Measurements from ENCODE around the gene TTYH3.

The TTYH3 gene

DNA sequence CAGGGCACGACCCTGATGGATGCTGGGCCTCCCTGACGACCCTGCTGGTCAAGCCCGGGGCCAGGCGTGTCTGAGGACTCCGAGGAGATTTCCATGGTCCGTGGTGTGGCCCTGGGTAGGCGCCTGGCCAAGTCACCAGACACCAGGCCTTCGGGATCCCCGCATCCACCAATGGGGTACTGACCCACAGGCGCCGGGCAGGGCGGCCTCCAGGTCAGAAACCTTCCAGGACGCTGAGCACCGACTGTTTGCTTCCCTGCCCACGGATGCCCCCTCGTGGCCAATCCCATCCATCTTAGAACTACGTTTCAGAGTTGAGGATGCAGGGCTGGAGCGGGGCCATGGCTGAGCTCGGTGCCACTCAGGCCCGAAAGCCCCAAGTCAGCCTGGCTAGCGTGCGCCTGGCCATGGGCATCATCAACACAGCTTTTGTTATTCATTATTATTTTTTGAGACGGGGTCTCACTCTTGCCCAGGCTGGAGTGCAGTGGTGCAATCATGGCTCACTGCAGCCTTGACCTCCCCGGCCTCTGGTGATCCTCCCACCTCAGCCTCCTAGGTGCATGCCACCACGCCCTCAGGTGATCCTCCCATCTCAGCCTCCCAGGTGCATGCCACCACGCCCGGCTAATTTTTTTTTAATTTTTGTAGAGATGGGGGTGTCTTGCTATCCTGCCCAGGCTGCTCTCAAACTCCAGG, 49.2 kb downstream of the TTYH3 start:
- Histone ChIP-seq H3K9ac (ENCODE audit: low read length) (no peak overlapping the region), H3K27me3 (ENCODE audit: control insufficient read depth in 1 of 2, insufficient read depth in 2 of 2, low read length in 2 of 2) (peaks cover 0 to 39% of the 10 kb centered on the region in 2 donors), H3K27ac (ENCODE audit: low read depth, low read length) (no peak overlapping the region), H3K4me3 (ENCODE audit: low read depth in 1 of 2, low read length in 2 of 2) (no peak overlapping the region), H3K9me3 (ENCODE audit: low read length) (no peaks in the 10 kb centered on the region), H3K4me1 (ENCODE audit: insufficient read depth, low read length) (no peaks in the 10 kb centered on the region), H3K36me3 (ENCODE audit: insufficient read depth, low read length) (no peaks in the 10 kb centered on the region)

DNA sequence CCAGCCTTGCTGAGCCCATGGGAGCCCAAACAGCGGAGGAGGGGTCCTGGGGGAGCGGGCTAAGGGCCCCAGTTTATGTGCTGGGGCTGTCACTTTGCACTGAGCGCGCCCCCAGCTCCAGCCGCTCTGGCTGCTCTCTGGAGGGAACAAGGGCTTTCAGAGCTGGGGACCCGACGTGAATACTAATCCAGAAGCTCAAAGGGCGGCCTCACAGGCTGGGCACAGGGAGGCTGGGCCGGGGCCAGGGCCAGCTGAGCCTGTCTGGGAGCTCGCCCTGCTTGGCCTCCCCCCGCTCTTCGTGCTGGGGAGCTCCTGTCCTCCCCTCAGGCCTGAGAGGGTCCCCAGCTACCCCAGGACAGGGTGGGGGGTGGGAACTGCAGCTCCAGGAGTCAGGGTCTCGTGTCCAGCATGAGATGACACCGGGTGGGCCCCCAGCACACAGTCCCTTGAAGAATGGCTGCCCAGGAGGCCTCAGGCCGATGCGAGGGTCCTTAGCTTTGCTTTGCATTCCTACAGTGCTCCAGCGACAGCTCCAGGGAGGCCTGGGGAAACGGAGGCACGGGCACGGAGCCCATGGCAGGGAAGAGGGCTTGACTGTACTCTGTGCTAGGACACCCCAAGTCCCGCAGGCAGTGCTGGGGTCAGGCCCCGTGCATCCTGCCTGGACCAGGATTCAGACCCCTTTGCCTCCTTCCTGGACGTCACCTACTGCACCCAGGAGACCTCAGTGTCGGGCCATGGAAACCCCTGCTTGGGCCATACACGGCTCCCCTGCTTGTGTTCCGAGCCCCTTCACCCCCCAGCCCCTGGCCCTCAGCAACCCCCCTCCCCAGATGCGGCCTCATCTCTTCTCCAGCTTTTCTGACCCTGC, 50.4 kb downstream of the TTYH3 start:
- Histone ChIP-seq H3K4me3 (ENCODE audit: low read depth in 1 of 2, low read length in 2 of 2) (no peak overlapping the region), H3K36me3 (ENCODE audit: insufficient read depth, low read length) (no peaks in the 10 kb centered on the region), H3K27ac (ENCODE audit: low read depth, low read length) (no peak overlapping the region), H3K9ac (ENCODE audit: low read length) (no peak overlapping the region), H3K27me3 (ENCODE audit: control insufficient read depth in 1 of 2, insufficient read depth in 2 of 2, low read length in 2 of 2) (peaks cover 2 to 51% of the 10 kb centered on the region in 2 donors), H3K9me3 (ENCODE audit: low read length) (no peaks in the 10 kb centered on the region), H3K4me1 (ENCODE audit: insufficient read depth, low read length) (no peaks in the 10 kb centered on the region)

DNA sequence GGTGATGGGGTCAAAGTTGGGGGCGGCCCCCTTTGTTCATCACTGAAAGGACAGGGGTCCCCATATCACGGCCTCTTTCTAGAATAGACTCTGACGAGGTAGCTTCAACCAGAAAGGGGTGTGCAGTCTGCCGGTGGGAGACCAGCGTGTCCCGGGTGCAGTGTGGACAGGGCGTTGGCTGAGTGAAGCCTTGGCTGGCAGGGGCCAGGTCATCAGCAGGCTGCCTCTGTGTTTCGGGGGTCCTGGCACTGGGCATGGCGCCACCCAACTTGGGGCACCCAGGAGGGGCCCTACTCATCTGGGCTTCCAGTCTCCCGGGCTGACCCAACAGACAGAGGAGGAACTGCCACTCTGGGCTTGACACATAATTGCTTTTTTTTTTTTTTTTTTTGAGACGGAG, 52.7 kb downstream of the TTYH3 start:
- Histone ChIP-seq H3K4me1 (ENCODE audit: insufficient read depth, low read length) (peaks cover 4% of the 10 kb centered on the region), H3K4me3 (ENCODE audit: low read depth in 1 of 2, low read length in 2 of 2) (no peak overlapping the region), H3K36me3 (ENCODE audit: insufficient read depth, low read length) (no peaks in the 10 kb centered on the region), H3K27ac (ENCODE audit: low read depth, low read length) (no peak overlapping the region), H3K9ac (ENCODE audit: low read length) (no peak overlapping the region), H3K9me3 (ENCODE audit: low read length) (no peaks in the 10 kb centered on the region), H3K27me3 (ENCODE audit: control insufficient read depth in 1 of 2, insufficient read depth in 2 of 2, low read length in 2 of 2) (peaks cover 8 to 70% of the 10 kb centered on the region in 2 donors)

DNA sequence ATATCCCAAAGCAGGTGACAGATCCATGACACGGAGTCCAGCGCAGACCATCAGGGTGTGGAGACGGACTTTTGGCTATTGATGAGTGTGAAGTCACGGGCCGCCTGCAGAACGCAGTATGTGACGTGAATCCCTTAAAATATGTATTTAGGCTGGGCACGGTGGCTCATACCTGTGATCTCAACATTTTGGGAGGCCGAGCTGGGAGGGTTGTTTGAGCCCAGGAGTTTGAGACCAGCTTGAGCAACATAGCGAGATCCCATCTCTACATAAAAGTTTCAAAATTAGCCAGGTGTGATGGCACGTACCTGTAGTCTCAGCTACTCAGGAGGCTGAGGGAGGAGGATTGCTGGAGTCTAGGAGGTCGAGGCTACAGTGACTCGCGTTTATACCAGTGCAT, 54.3 kb downstream of the TTYH3 start:
- H3K27ac ChIP-seq (ENCODE audit: low read depth, low read length): no peak overlapping the region
- no peak overlapping the region for H3K9ac ChIP-seq (ENCODE audit: low read length)
- no peak overlapping the region for H3K4me3 ChIP-seq (ENCODE audit: low read depth in 1 of 2, low read length in 2 of 2)
- no peaks in the 10 kb centered on the region for H3K36me3 ChIP-seq (ENCODE audit: insufficient read depth, low read length)
- peaks cover 8 to 58% of the 10 kb centered on the region in 2 donors for H3K27me3 ChIP-seq (ENCODE audit: control insufficient read depth in 1 of 2, insufficient read depth in 2 of 2, low read length in 2 of 2)
- no peaks in the 10 kb centered on the region for H3K9me3 ChIP-seq (ENCODE audit: low read length)
- H3K4me1 ChIP-seq (ENCODE audit: insufficient read depth, low read length): peaks cover 4% of the 10 kb centered on the region

DNA sequence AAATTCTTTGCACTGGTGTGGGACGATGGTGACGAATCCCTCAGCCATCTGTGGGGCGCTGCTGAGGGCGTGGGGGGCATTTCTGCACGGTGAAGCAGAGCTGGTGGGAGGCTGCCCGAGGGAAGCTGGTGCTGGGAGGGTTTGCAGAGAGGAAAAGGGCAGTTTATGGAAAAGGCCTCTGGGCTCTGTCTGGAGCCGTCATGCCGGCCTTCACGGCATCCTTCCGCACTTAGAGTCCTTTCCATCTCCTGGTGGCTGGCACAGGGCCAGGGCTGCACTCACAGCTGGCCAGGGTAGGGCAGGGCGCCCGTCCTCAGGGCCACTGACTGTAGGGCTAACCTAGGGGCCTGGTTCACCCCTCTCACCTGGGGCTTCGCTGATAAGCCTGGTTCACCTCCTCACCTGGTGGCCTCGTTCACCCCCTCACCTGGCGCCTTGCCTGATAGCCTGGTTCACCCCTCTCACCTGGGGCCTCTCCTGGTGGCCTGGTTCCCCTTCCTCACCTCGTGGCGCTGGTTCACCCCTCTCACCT, 55.6 kb downstream of the TTYH3 start:
- H3K36me3 ChIP-seq (ENCODE audit: insufficient read depth, low read length): no peaks in the 10 kb centered on the region
- no peaks in the 10 kb centered on the region for H3K9me3 ChIP-seq (ENCODE audit: low read length)
- H3K9ac ChIP-seq (ENCODE audit: low read length): no peak overlapping the region
- peaks cover 8 to 48% of the 10 kb centered on the region in 2 donors for H3K27me3 ChIP-seq (ENCODE audit: control insufficient read depth in 1 of 2, insufficient read depth in 2 of 2, low read length in 2 of 2)
- H3K4me1 ChIP-seq (ENCODE audit: insufficient read depth, low read length): peaks cover 4% of the 10 kb centered on the region
- H3K27ac ChIP-seq (ENCODE audit: low read depth, low read length): no peak overlapping the region
- no peak overlapping the region for H3K4me3 ChIP-seq (ENCODE audit: low read depth in 1 of 2, low read length in 2 of 2)

DNA sequence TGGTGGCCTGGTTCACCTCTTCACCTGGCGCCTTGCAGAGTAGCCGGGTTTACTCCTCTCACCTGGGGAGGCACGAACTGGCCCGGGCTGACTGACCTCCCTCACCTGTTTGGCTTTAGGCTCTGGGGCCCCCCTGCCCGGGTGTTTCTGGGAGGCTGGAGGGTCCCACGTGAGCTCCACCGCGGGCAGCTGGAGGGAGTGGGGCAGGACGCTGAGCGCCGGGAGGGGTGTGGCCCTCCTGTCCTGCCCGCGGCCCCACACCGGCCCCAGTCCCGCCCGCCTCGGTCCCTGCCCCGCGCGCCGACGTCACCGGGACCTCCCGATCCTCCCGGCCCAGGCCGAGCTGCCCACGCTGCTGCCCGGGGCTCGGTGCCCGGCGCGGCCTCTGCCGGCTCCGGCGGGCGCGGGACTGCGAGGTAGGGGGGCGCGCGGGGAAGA, 56.1 kb downstream of the TTYH3 start, which contains the start of gene AMZ1:
Gene AMZ1, plus strand, starts transcription at position 322 of the 438 bp plus-strand sequence. CDS start 12,250 bp downstream, outside the sequence.
- Histone ChIP-seq H3K27me3 (ENCODE audit: control insufficient read depth in 1 of 2, insufficient read depth in 2 of 2, low read length in 2 of 2) (peaks cover 8 to 43% of the 10 kb centered on the region in 2 donors), H3K4me1 (ENCODE audit: insufficient read depth, low read length) (peaks cover 4% of the 10 kb centered on the region), H3K9me3 (ENCODE audit: low read length) (no peaks in the 10 kb centered on the region), H3K4me3 (ENCODE audit: low read depth in 1 of 2, low read length in 2 of 2) (peak within 1 kb of the TSS in 1 of 2 donors; percentile 13), H3K9ac (ENCODE audit: low read length) (no peak within 1 kb of the TSS), H3K36me3 (ENCODE audit: insufficient read depth, low read length) (no peaks in the 10 kb centered on the region), H3K27ac (ENCODE audit: low read depth, low read length) (no peak within 1 kb of the TSS)

DNA sequence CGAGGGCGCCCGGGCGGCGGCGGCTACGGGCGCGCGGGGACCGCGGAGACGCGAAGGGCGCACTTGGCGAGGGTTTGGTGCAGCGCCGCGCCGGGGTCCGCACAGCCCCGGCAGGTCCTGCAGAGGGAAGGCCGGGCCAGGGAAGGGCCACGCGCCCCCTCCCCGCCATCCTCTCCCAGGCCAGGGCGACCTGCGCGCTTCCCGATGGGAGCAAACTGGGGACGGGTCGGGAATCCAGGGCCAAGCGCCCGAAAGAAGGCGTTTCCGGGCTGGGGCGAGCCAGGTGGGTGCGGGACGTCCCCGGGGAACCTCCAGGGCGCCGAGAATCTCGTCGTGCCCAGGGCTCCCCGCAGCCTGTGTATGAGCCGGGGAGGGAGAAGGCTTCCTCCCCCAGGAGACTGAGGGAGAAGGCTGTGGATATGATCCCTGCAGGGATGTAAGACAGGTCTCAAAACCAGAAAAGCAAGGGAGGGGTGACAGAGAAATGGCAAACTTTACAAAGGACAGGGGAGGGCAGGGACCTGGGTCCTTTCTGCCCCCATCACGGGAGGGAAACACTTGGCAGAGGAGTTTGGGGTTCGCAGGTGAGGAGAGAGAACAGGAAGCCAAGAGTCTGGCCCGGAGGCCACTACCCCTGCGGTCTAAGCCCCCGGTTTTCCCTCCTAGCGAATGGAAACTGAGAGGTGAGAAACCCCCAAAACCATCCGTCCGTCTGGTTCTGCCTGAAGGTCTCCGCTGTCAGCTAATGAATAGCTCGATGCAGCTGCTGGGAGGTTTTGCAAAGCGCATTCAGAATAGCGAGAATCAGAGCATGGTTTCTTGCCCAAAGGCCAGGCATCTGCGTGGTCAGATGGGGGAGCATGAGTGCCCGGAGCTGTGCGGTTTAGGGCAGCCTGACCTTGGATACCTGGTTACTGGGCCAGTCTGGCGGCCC, 56.9 kb downstream of the TTYH3 start:
- H3K27ac ChIP-seq (ENCODE audit: low read depth, low read length): no peak overlapping the region
- H3K9me3 ChIP-seq (ENCODE audit: low read length): no peaks in the 10 kb centered on the region
- H3K4me1 ChIP-seq (ENCODE audit: insufficient read depth, low read length): peaks cover 4% of the 10 kb centered on the region
- H3K4me3 ChIP-seq (ENCODE audit: low read depth in 1 of 2, low read length in 2 of 2): no peak overlapping the region
- no peak overlapping the region for H3K9ac ChIP-seq (ENCODE audit: low read length)
- no peaks in the 10 kb centered on the region for H3K36me3 ChIP-seq (ENCODE audit: insufficient read depth, low read length)
- H3K27me3 ChIP-seq (ENCODE audit: control insufficient read depth in 1 of 2, insufficient read depth in 2 of 2, low read length in 2 of 2): peaks cover 8 to 43% of the 10 kb centered on the region in 2 donors

DNA sequence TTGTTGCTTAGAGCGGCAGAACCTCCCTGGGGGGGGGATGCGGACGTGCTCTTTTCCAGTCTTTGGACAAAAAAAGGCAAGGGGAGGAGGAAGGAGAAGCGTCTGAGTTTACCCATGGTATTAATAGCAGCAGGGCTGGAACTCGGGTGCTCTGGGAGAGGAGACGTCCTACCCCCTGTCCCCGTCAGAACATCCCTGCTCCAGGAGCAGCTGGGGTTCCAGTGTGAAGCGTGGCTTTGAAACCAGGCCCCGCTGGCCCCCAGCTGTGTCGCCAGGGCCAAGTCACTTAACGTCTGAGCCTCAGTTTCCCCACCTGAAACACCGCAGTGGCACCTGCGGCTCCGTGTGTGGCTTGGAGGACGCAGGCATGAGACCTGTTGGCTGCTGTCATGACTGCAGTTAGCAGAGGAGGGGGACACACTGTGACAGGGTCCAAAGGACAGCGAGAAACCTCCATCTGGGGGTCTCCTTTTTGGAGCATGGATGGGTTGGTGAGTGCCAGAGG, 57.6 kb downstream of the TTYH3 start:
- no peak overlapping the region for H3K4me3 ChIP-seq (ENCODE audit: low read depth in 1 of 2, low read length in 2 of 2)
- H3K9me3 ChIP-seq (ENCODE audit: low read length): no peaks in the 10 kb centered on the region
- H3K36me3 ChIP-seq (ENCODE audit: insufficient read depth, low read length): no peaks in the 10 kb centered on the region
- H3K9ac ChIP-seq (ENCODE audit: low read length): no peak overlapping the region
- H3K27me3 ChIP-seq (ENCODE audit: control insufficient read depth in 1 of 2, insufficient read depth in 2 of 2, low read length in 2 of 2): peaks cover 8 to 40% of the 10 kb centered on the region in 2 donors
- H3K4me1 ChIP-seq (ENCODE audit: insufficient read depth, low read length): peaks cover 4% of the 10 kb centered on the region
- no peak overlapping the region for H3K27ac ChIP-seq (ENCODE audit: low read depth, low read length)

DNA sequence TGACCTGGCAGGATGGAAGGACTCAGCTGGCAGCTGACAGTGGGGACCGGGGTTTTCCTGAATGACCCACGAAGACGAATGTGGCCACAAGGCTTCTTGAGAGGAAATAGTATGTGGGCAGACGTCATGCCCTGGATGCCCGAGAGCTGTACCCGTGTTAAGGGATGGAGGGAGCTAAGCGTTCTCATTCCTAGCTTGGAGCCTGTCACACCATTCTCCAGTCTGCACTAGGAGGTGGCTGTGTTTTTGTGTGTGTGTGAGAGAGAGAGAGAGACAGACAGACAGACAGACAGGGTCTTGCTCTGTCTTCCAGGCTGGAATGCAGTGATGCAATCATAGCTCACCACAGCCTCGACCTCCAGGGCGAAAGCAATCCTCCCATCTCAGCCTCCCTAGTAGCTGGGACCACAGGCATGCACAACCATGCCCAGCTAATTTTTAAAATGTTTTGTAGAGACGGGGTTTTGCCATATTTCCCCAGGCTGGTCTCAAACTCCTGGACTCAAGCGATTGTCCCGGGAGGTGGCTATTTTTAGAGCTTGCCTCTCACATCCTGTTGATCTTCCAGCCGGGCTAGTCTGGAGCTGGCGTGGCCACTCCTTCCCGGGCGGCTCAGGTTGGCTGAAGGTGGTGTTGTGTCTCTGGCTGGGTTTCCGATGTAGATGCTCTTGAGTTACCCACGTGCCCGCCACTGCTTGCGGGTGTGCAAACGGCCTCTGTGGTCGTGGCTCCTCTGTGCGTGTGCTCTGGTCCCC, 58.3 kb downstream of the TTYH3 start:
- Histone ChIP-seq H3K27ac (ENCODE audit: low read depth, low read length) (no peak overlapping the region), H3K4me1 (ENCODE audit: insufficient read depth, low read length) (peaks cover 4% of the 10 kb centered on the region), H3K9me3 (ENCODE audit: low read length) (no peaks in the 10 kb centered on the region), H3K27me3 (ENCODE audit: control insufficient read depth in 1 of 2, insufficient read depth in 2 of 2, low read length in 2 of 2) (peaks cover 8 to 36% of the 10 kb centered on the region in 2 donors), H3K4me3 (ENCODE audit: low read depth in 1 of 2, low read length in 2 of 2) (no peak overlapping the region), H3K36me3 (ENCODE audit: insufficient read depth, low read length) (no peaks in the 10 kb centered on the region), H3K9ac (ENCODE audit: low read length) (no peak overlapping the region)

DNA sequence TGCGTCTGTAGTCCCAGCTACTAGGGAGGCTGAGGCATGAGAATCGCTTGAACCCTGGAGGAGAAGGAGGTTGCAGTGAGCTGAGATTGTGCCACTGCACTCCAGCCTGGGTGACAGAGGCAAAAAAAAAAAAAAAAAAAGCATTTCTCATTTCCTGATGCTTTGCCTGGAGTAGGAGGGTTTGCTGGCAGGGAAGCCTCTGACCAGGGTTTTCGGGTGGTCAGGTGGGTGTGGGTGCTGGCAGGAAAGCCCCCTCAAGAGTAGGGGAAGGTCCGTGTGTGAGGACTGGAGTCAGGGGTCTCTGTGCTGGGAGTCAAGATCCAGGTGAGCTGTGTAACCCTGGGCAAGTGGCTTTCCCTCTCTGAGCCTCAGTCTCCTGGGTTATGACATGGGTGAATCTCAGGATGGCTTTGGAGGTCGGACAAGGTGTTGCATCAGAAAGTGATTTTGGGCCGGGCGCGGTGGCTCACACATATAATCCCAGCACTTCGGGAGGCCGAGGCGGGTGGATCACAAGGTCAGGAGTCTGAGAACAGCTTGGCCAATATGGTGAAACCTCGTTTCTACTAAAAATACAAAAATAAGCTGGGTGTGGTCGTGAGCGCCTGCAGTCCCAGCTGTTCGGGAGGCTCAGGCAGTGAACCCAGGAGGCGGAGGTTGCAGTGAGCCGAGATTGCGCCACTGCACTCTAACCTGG, 59.4 kb downstream of the TTYH3 start:
- no peak overlapping the region for H3K4me3 ChIP-seq (ENCODE audit: low read depth in 1 of 2, low read length in 2 of 2)
- H3K36me3 ChIP-seq (ENCODE audit: insufficient read depth, low read length): no peaks in the 10 kb centered on the region
- no peak overlapping the region for H3K9ac ChIP-seq (ENCODE audit: low read length)
- no peak overlapping the region for H3K27ac ChIP-seq (ENCODE audit: low read depth, low read length)
- H3K4me1 ChIP-seq (ENCODE audit: insufficient read depth, low read length): peaks cover 4% of the 10 kb centered on the region
- peaks cover 8 to 34% of the 10 kb centered on the region in 2 donors for H3K27me3 ChIP-seq (ENCODE audit: control insufficient read depth in 1 of 2, insufficient read depth in 2 of 2, low read length in 2 of 2)
- H3K9me3 ChIP-seq (ENCODE audit: low read length): no peaks in the 10 kb centered on the region

Measured in muscle layer of colon (tissue), 2 donors.